Measurements from ENCODE around the gene WDR11.

The WDR11 gene, protein sequence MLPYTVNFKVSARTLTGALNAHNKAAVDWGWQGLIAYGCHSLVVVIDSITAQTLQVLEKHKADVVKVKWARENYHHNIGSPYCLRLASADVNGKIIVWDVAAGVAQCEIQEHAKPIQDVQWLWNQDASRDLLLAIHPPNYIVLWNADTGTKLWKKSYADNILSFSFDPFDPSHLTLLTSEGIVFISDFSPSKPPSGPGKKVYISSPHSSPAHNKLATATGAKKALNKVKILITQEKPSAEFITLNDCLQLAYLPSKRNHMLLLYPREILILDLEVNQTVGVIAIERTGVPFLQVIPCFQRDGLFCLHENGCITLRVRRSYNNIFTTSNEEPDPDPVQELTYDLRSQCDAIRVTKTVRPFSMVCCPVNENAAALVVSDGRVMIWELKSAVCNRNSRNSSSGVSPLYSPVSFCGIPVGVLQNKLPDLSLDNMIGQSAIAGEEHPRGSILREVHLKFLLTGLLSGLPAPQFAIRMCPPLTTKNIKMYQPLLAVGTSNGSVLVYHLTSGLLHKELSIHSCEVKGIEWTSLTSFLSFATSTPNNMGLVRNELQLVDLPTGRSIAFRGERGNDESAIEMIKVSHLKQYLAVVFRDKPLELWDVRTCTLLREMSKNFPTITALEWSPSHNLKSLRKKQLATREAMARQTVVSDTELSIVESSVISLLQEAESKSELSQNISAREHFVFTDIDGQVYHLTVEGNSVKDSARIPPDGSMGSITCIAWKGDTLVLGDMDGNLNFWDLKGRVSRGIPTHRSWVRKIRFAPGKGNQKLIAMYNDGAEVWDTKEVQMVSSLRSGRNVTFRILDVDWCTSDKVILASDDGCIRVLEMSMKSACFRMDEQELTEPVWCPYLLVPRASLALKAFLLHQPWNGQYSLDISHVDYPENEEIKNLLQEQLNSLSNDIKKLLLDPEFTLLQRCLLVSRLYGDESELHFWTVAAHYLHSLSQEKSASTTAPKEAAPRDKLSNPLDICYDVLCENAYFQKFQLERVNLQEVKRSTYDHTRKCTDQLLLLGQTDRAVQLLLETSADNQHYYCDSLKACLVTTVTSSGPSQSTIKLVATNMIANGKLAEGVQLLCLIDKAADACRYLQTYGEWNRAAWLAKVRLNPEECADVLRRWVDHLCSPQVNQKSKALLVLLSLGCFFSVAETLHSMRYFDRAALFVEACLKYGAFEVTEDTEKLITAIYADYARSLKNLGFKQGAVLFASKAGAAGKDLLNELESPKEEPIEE

DNA sequence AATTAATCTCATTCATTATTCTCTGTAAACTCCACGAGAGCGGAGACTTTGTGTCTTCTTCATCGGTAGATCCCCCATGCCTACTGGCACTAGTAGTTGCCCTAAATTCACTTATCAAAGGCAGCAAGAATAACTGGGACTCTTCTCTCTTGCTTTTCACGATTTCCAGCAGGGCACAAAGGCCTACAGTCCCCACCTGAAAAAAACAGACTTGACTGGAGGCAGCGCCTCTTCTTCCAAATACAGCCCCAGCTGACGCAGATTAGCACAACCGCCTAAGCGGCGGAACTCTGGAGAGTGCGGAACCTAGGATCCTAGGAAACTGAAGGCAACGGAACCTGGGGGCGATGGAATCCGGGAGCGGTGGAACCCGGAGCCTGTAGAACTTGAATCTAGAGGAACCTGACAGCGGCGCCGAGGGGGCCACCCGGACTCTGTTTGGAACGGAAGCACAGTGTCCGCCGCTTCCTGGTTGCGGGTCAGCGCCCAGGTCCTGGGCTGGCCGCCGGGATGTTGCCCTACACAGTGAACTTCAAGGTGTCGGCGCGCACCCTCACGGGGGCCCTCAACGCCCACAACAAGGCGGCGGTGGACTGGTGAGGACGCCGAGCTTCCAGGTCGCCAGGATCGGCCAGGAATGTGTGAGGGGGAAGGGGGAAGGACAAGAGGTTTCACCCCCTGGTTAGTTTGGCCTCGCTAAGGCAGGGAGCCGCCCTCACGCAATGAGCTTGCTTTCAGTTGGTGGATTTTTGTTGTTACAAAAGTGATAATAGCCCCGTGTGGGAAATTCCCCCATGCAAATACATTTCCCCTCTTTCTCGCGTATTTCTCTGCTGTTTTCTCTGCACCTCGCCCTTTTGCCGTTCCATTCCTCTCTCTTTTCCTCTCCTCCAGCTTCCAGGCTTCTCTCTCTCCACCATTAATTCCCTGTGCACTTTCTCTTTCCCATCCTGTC lies at the start of gene WDR11:
WDR11 (plus strand) TSS at position 452 of the 955 bp plus-strand sequence; CDS start at position 511, 59 bp downstream.
- DNase-seq: peak; percentile 93

DNA sequence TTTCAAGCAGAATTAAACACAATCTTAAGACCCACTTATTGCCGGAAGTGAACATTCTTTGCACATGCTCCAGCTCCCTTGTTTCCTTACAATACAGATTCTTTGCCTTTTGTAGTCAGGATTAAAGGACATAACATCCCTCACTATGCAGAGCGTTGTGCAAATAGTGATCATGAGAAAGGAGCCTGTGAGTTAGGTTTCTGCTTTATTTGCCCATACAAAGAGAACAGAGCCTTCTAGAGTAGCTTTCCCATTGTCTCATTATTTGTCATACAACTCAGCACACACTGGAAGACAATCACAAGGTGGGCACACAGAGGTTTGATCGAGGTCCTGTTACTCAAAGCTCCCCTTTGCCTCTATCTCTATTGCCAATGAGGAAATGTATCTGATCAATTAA lies 48.2 kb upstream of the WDR11 start:
- DNase-seq: no peak

DNA sequence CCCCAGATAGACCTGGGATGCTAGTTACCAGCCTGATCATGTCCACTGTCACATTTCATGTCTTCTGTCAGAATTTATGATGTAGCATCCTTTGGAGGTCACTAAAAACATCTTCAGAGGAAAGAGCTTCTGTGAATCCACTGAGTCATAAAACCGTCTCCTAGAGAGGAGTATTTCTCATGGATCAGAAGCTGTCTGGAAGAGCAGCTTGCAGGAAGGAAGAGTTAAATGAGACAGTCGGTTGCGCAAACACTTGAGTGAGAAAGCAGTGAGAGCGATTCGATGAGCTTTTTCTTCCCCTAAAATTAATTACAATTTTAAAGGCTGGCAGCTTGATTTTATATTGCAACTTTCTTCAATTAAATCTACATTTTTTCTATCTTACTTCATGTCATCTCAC lies 47.2 kb upstream of the WDR11 start:
- DNase-seq: no peak

DNA sequence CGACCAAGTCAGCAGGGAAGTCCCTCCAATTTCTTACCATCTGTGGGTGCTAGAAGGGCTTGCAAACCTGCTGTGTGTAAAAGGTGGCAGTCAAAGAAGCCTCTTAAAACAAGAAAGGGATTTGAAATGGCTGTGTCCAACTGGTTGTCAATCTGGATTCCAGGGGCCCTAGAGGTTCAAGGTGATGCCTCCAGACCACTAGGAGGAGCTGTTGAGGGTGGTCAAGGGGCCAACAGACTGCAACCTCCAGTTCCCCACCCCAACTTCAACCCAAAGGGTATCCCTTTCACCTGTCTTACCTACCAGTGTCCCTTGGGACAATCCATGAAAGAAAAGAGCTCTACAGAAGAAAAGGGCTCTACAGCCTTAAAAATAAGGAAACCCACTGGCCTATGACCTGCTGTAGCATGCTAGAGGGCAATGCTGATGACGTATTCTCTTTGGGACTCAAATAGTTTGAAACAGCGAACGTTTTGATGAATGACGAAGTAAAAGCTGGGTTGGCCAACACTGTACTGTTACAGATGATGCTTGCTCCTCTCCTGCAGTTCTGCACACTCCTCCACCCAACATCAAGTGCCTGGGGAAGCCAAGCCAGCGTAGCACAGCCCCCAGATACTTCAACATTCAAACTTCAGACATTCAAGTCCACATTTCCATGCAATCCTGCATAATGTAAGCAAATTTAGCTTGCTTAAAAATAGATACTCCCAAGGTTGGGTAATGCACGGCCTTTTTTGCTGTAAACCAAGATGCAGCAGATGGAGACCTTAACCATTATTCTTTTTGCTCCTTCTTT lies 45.9 kb upstream of the WDR11 start:
- no peak for DNase-seq

DNA sequence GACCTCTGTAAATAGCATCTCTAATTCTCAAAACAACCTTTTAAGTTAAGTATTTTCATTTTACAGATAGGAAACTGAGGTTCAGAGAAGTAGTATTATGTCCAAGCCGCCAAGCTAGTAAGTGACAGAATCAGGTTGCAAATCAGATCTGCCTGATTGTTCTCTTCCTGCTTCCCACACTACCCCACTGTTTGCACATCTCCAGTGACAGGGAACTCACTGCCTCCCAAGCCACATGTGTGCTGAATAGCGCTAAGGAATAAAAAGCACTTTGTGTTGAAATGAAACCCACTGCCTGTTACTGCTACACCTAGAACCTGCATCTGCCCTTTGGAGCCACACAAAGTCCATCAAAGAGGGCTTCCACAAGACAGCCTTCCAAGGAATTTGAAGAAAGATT lies 45.1 kb upstream of the WDR11 start:
- DNase-seq: no peak

DNA sequence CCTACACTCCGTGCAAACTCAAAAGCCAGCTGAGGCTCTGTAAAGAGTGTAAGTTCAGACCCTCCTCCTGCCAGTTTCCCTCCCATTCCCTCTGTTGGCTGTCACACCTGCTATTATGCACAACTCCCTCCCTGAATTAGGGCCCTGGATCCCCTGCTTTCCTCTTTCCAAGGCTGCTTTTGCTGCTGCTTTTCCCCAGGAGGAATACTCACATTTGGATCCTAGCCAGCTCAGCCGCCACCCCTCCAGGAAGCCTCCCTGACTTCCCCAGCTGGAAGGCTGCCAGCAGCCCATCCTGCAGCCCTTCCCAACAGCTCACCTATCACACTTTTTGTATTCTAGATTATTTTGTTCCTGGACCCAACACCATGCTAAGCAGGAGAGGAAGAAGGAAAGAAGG lies 40.9 kb upstream of the WDR11 start:
- no peak for DNase-seq

DNA sequence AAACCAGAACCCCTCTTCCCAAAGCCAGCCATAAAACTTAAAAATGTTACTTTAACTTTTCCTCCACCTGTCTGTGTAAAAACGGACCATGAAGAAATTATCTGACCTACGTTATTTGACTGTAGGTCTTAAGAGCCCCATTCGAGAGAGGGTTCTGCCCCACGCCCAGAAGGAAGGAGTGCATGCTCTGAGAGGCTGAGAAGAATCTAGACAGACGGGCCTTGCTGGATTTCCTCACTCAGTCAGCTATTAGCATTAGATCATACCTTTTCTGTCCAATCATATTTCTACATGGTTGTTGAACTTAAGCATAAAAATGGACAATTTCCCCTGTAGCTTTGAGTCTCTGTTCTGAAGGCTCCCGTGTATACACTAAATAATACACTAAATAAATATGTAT lies 38.1 kb upstream of the WDR11 start:
- no peak for DNase-seq

DNA sequence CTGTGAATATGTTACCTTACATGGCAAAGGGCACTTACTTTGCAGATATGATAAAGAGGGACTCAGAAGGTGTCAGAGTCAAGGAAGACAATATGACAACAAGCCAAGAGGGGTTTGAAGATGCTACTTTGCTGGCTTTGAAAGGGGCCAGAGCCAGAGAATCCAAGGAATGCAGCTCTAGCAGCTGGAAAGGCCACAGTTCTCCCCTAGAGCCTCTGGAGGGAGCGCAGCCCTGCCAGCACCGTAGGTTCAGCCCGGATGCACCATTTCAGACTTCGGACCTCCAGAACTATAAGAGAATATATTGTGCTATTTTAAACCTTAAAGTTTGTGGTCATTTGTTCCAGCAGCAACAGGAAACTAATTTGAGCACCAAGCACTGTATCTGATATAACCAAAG lies 32.9 kb upstream of the WDR11 start:
- DNase-seq: no peak

DNA sequence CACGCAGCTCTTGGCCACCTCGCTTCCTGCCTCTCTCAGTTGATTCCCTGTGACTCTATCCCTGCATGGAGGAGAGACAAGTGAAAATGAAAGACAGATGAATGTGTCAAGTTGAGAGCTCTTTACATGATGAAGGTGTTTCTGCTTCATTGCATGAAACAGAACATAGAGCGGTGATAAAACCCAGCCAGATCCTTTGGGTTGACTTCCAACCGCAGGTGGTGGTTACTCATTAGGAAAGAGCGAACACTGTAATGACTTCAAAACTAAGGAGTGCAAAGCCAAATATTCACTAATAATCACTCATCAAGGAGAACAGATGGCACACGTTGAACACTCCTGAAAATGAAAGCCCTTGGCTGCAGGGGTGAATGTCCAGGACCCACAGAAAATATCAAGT lies 31.8 kb upstream of the WDR11 start:
- DNase-seq: no peak

DNA sequence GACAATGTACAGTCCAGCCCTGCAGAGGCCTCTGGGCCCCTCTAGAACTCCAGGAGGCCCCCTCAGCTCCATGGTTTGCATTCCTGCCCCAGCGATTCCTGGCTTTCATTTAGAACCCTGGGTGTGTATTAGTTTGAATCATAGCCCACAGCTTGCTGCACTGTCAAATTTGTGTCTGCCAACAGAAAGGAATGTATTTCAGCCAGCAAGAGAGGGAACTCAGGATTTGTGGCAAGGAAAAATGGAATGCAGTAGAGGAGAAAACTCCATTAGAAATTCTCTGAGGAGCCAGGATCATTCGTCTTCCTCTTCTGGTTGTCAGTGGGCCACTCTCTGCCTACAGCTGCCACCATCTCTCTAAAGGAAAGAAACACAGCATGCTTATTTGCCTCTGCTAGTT lies 27.9 kb upstream of the WDR11 start:
- no peak for DNase-seq

DNA sequence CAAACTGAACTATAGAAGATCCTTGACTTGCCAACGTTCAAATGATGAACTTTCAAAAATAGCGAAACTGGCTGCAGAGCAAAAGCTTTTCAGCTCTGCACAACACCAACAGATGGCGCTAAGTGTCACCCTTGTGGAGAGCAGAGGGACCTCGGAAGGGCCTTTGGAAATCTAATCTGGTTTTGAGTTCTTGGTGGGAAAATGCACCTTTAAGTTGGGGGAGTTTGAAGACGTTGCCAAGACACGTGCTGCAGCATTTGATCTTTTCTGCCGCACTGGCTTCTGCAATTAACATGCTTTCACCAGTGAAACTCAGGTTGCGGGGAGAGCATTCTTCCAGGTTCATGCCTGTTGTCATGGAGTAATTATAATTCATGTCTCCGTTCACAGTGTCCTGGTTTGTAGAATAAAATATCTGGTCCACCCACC lies 26.3 kb upstream of the WDR11 start:
- DNase-seq: peak; percentile 11

DNA sequence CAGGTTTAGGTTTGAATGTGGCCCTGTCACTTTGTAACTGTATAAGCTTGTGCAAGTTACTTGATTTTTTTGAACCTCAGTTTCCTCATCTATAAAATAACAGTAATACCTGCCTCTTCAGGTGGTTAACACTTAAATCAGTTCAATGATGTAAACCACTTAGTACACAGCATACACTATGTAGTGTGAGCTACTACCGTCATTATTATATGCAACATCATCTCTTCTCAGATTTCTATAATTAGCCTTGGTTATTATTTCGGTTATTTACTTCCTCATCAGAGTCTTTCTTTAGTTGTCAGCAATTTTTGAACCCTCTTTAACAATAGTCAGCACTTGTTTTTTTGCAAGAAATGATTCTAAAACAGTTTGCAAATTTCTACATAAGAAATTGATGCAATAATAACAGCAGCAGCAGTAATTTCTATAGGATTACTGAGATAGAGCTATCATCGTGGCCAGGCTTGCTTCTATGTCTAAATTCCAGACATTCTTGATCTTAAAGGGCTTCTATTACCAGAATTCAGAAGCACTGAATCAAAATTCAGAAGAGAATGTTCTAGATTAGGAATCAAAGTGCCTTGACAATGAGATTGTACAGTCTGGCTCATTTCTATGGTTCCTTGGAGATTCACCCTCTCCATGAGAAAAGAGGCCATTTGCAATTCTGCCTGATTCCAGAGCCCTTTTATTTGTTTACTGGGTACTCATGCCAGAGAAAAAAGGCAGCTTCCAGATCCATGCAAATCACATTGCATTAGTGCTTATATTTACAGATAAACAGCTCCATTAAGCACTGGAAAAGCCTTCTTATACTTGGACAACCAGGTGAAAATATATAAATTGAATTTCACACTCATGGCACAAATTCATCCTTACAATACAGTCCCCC lies 25.0 kb upstream of the WDR11 start:
- no peak for DNase-seq

DNA sequence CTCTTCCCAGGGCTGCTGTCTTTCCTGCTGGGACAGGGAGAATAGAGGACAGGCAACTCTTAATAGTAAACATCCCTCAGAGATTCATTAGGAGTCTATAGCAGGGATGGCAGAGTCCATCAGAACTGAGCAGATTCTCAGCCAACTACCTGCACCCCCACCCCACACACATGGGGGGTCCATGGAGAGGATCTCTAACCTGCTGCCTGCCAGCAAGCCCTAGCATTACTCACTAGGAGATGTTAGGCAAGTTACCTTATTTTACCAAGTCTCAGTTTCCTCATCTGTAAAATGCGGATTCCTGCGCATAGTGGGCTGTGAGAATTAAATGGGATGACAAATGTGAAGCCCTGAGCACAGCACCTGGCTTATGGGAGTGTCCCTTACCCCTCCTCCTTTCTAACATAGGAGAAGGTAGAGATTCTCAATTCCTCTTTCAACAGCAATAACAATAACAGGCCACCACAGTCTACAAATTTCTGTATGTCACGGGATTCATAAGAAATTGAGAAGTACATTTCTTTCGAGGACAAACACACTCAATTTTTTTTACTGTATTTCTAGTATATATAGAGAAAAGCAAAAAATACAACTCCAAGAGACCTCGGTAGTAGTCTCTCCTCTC lies 23.8 kb upstream of the WDR11 start:
- no peak for DNase-seq

DNA sequence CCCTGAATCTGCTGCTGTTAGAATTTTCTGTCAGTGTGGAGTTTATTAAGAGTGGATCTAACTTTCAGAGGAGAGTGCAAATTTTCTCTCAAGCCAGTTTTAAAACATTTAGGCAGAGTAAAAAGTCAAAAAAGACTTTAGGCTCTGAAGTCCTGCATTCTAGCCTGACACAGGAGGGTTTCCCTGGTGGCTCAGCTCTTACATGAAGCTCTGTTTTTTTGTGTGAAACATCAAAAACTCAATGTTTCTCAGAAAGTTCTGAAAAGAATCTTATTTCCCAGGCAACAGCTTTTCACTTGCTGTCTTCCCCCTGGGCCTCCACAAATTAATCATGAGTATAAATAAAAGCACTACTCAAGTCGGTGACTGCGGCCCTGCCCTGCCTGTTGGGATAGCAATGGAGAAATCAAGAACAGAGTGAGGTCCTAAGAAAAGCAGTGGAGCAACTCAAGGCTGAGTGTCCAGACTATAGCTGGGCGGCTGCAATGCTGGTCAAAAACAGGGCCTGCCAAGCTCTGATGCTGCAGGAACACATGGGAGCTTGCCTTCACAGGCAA lies 22.3 kb upstream of the WDR11 start:
- DNase-seq: no peak

DNA sequence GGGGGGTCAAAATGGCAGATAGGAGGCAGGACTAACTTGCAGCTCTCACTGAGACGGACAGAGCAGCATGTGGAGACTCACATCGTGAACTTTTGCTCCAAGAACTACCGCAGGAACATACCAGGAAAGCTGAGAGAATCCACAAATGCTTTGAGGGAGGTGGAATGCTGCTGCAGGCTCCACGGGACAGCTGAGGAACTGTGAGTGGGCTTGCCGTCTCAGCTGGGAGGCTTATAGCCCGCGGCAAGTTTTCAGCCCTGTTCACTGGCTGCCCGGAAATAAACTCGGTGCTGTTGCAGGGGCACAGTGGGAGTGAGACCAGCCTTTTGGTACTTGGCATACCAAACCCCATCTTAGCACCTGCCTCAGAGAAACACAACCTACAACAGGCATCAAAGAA lies 19.1 kb upstream of the WDR11 start:
- no peak for DNase-seq

DNA sequence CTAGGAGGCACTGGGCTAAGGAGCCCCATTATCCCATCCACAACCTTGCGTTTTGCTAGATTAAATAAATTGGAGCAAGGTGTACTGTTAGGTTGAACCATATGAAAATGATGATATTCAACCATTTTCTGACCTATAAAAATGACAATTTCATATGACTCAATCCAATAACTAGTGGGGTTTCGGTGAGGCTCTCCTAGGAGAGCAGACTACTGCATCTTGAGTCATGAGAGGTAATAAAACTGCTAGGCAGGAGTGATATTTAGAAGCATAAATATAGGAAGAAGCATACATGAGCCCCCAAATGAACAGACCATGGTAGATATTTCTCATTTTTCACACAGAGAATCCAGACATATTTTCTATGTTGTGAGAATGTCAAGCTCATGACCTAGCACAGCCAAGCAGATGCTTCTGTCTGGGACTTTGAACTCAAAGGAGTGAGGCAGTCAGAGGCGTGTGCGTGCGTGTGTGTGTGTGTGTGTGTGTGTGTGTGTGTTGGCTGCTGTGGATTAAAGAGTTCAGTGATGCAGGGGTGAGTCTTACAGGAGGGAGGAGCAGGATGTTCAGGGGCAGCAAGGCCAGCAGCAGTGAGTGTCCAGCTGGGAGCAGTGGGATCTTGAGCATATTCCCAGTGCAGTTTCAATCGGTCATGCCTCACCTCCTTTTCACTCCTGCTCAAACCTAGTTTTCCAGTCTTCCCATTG lies 17.8 kb upstream of the WDR11 start:
- no peak for DNase-seq

DNA sequence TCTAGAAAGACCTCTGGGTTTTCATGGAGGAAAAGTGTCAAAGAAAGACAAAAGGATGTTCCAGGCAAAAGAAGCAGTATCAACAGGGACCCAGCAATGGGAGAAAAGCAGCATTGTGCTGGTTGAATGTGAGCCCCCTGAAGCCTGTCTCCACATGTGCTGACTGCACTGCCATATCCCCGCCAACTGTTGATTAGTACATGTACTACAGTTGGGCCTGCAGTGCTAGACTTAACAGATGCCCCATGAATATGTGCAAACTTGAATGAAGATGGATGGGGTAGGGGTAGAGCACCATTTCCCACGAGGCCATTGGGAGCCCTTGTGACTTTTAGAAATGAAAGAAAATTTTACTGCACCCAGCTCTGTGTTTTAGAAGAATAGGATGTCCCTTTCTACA lies 15.6 kb upstream of the WDR11 start:
- DNase-seq: no peak

DNA sequence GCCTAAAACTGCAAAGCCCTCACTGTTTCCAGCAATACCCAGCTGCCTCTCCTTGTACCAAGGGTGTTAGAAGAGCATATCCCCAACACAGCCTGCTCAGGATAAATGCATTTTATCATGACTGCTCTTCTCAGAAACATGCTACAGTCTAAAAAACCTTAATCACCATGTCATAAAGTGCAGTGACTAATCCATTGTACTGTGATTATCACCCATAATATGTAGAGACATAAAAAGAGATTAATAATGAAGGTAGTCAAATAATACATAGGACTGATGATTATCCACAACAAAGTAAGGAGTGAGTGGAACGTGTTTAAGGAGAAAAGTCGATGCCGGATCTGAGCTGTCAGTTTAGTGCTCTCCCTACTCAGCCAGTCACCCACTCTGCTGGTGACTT lies 12.2 kb upstream of the WDR11 start:
- DNase-seq: no peak
